HG03139 (cell line): Measurements from ENCODE around the gene ACOT7.
"Not testable (repeated sequence)": the region's sequence is repeated elsewhere in the genome, so short reads cannot be mapped to it uniquely, and the experiment has no call there.

Experiments used
- ATAC-seq: cut with Tn5 transposase; IDR thresholded peaks from one replicate; pipeline ENCODE4 v1.9.1; 2021; ENCODE audit not compliant: unreplicated experiment

ACOT7 gene

DNA sequence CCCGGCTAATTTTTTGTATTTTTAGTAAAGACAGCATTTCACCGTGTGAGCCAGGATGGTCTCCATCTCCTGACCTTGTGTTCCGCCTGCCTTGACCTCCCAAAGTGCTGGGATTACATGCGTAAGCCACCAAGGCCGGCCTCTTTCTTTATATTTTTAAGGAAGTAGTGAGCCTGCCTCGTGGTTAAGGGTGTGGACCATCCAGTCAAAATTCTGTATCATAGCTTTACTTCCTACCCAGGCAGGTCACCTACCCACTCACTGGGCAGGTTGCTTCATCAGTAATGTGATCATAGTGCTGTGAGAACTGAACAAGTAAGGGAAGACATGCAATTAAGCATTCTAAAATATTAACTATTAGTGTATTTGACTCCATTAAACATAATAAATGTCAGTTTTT, 8.1 kb upstream of the ACOT7 start:
- no peak for ATAC-seq

DNA sequence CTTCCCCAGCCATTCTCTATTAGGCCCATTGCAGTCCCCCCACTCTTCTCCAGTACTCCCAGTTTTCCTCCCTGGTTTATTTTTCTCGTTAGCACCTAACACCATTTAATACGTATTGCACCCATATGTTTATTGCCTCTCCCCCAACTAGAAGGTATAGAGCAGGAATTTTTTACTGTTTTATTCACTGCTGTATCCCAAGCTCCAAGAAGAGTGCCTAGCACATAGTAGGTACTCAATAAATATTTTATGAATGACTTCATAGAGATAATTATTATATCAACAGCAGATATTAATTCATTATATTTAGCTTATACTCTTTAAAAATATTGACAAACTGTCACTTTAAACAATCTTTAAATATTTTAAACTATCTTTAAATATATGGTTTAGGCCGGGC, 5.7 kb upstream of the ACOT7 start:
- no peak for ATAC-seq

DNA sequence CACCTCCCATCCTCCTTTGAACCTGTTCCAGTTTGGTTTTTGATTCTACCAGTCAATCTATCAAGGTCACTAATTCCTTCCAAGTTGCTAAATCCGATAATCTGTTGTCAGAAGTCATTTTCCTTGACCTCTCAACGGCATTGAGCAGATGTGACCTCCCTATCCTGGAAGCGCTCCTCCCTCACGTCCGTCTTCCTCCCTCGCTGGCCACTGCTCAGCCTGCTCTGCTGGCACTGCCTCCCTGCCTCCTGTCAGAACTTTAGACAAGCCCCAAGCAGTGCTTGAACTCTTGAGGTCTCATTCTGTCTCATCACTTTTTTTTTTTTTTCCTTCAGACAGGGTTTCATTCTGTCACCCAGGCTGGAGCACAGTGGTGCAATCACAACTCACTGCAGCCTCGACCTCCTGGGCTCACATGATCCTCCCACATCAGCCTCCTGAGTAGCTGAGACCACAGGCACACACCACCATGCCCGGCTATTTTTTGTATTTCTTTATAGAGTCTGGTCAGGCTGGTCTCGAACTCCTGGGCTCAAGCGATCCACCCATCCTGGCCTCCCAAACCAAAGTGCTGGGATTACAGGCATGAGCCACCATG, 4.4 kb upstream of the ACOT7 start:
- no peak for ATAC-seq

DNA sequence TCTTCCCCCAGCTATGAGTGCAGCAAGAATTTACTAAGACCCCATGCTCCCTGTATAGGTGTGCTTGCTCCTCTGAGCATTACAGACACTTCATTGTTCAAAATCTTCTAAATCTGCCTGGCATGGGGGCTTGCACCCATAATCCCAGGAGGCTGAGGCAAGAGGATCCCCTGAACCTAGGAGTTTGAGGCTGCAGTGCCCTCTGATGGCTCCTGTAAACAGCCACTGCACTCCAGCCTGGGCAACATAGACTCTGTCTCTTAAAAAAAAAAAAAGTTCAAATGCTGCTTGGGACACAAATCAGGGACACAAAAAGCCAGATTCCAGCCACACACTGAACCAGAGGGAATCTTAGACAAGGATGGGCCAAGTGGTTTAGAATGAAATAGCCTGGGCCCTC, 3.4 kb upstream of the ACOT7 start:
- no peak for ATAC-seq

DNA sequence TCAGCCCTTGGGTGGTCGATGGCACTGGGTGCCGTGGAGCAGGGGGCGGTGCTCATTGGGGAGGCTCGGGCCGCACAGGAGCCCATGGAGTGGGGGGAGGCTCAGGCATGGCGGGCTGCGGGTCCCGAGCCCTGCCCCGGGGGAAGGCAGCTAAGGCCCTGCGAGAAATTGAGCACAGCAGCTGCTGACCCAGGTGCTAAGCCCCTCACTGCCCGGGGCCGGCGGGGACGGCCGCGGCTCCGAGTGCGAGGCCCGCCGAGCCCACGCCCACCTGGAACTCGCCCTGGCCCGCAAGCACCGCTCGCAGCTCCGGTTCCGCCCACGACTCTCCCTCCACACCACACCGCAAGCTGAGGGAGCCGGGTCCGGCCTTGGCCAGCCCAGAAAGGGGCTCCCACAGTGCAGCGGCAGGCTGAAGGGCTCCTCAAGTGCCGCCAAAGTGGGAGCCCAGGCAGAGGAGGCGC, 2.2 kb upstream of the ACOT7 start:
- not testable (repeated sequence) for ATAC-seq

DNA sequence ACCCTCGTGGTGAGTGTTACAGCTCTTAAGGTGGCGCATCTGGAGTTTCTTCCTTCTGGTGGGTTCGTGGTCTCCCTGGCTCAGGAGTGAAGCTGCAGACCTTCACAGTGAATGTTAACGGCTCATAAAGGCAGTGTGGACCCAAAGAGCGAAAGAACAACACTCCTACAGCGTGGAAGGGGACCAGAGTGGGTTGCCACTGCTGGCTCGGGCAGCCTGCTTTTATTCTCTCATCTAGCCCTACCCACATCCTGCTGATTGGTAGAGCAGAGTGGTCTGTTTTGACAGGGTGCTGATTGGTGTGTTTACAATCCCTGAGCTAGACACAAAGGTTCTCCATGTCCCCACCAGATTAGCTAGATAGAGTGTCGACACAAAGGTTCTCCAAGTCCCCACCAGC, 1.6 kb upstream of the ACOT7 start:
- not testable (repeated sequence) for ATAC-seq

DNA sequence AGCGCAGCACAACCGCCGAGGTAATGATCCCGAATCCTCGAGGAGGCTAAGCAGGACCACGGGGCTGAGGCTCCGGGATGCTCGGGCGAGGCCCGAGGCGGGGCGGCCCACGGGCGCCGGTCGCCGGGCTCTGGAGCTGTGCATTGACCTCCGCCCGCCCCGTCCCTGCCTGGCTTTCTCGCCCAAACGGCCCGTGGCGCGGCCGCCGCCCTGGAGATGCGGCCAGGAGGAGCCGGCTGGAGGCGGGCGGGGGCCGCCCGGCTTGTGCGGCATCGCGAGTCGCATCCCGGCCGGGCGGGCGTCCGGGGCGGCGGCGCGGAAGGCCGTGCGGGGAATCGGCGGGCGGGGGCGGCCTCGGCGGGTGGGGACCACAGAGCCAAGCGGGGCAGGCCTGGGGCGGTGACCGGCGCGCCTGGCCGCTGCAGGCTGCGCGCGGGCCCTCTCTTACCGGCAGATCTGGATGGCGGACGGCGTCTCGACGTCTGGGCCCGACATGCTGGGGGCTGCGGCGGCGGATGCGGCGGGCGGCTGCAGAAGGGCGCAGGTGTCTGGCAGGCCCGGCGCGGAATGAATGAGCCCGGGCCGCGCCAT, 663 bp downstream of the ACOT7 start:
- peak; percentile 5 for ATAC-seq

DNA sequence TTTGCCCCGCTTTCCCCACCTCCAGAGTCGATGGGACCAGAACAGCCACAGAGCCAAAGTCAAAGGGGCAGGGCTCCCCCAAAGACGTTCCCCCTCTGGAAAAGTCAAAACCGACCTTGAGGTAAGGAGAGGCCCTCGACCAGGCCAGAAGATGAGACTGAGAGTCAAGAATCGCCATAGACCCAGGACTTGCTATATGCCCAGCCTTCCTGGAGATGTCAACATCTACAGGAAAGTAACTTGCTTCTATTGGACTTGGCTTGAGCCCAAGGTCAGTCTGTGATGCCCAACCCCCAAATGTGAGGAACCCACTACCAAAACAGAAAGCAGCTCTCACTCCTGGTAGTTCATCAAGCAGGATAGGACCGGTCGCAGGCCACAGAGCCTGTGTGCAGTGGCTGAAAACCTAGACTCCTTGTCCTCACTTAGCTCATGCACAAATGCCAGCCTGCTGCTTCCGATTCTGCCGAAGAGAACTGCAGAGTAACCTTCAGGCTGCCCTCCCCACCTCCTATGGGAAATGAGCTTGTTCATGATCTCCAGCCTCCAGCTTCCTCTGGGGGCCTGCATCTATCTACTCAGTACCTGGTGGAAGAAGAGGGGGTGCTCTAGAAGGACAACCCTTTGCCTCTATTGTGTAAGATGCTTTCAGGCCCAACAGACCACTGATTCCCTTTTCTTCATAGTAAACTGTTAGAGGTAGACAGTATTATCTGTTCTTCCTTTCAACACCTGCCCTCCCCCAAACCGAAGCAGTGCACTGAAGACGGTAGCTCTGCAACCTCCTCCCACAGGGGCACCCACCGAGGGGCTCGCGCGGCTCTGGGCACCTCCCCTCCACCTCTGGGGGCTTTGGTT, 1.4 kb downstream of the ACOT7 start:
- ATAC-seq, result no peak

DNA sequence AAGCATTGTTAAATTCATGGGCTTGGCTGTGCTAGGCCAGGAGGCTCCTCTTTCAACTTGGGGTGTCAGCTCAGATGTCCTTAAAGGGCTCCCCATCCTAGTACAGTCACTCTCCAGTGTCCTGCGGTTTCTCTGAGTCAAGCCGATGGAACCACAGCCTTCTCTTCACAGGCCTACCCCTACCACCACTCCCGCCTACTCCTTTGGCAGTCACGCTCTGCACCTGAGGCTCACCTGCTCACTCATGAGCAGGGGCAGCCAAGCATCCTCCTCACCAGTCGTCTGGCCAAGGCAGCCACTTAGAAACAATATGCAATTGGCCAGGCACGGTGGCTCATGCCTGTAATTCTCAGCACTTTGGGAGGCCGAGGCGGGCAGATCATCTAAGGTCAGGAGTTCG, 3.6 kb downstream of the ACOT7 start:
- ATAC-seq, result no peak

DNA sequence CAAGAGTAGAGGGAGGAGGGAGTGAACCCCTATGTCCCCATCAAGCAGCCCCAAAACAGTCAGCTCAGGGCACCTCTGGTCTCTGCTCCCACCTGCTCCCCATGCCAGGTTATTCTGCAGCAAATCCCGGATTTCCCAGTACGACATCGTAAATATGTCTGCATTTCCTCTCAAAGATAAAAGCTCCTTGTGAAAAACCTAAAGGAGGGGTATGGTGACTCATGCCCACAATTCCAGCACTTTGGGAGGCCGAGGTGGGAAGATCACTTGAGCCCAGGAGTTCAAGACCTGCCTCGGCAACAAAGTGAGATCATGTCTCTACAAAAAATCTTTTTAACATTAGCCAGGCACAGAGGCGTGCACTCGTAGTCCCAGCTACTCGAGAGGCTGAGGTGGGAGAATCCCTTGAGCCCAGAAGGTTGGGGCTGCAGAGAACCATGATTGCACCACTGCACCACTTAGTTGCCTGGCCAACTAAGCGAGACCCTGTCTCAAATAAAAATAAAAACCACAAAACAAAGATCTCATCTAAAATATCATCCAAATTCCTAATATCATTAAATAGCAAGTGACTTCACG, 7.1 kb downstream of the ACOT7 start:
- ATAC-seq, result no peak

DNA sequence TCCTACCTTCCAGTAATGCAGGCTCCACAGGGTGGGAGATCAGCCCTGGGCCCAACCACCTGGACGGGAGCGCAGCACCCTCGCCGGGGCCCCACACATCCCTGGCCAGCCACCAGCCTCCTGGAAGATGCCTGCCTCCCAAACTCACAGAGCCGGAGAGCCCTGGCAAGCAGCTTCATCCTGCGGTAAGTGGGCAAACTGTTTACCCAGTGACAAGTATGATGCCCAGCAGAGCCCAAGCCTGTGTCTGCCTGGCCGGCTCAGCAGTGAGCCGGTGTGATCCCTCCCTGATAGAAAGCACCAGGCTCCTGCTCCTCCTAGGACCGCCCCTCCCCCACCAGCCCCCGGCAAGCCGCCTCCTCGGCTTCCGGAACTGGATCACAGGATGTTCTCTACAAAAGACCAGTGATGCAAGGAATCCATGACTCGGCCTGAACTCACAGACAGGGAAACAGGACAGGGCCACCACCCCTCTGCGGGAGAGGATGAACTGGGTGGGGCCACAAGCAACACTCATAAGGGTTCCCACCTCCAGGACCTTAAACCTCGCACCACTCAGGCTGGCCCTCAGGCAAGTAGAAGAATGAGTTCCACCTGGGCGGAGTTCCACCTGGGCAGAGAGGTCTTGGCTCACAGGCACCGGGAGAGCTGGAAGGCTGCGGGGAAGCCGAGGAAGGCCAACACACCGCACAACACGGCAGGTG, 7.9 kb downstream of the ACOT7 start:
- no peak for ATAC-seq

DNA sequence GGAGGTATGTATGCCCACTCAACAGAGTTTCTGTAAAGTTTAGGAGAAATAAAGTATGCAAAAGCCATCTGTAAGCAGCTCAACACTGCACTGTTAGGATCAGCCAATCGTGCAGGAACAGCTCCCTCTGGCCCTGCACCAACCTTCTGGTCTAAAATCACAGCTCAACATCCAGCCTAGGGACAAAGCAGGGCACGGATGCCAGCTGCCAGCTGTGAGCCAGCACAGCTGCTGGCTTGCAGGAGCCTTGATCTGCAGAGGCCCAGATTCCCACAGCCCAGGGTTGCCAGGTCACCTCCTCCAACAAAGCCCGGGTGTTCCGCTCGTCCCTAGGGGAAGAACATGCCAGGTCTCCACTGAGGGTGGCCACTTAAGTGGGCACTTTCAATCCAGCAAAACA, 8.6 kb downstream of the ACOT7 start:
- ATAC-seq, result no peak

DNA sequence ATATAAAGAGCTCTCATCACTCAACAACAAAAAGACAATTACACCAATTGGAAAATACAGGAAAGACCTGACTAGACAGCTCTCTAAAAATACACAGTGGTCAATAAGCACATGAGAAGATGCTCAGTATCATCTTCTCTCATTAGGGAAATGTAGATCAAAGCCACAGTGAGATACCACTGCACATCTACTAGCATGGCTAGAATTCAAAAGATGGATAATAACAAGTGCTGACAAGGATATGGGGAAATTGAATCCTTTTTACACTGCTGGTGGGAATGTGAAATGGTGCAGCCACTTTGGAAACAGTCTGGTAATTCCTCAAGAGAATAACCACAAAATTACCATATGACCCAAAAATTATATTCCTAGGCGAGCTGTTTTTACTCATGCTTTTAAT, 9.4 kb downstream of the ACOT7 start:
- no peak for ATAC-seq

DNA sequence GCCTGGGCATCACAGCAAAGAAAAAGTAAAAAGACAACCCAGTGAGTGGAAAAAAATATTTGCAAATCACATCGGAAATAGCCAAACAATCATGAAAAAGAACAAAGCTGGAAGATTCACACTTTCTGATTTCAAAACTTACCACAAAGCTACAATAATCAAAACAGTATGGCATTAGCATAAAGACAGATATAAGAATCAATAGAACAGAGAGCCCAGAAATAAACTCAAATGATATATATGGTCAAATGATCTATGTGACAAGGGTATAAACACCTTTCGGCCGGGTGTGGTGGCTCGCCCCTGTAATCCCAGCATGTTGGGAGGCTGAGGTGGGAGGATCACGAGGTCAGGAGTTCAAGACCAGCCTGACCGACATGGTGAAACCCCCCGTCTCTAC, 13.5 kb downstream of the ACOT7 start:
- ATAC-seq, result no peak

DNA sequence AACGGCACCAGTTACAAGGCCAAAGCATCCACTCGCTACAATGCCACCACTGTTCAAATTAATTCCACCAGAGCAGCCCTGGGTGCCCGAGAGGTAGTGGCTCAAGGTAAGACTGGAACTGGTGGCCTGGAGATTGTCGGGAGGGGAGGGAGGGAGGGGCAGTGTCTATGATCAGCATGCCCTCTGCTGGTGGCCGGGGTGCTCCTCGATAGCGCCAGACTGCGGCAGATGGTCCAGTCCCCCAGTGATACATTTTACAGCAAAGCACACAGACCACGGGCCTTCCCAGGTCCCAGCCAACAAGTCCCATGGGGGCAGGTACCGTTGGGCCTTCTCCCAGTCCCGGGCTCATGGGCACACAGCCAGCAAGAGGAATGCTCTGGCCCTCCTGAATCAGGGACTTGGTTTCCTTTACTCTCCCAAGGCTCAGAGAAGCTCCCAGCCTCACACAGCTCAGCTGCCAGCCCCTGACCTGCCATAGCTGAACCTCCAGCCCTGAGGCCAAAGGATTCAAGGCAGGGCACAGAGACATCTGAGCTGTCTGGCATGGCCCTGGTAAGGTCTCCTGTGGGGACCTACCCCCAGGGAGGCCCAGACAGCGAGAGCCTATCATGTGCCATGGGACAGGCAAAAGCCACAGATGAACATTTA, 15.3 kb downstream of the ACOT7 start:
- no peak for ATAC-seq

DNA sequence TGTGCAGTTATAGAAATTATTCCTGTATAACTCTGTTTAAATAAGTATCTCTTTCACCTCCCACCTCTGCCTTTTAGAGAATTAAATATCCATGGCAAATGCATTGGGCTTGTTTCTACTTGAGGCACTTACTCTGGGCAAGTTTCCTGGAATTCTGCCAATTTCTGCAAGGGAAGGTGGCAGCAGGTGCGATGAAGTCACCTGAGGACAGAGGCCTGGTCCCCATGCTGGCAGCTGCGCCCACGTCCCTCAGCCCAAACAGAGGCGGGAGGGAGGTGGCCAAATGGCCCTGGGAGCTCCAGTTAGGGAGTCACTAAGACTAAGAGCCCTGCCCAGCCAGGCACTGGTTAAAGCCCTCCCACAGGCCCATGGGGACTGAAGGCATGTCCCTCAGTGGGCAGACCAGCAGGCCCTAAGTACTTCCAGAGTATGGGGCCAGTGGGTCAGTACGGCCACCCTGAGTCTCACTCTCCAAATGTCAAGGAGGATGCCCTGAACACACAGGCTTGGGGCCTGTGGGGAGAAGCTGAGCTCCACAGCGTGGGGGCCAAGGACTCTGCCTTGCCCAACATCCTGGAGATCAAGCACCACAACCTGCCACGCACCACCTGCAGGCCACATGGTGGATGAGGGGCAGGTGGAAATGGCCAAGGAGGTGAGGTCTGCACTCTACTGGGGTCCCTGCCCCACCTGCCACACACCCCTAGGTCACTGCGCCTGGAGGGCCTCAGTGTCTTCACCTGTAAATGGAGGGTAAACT, 19.4 kb downstream of the ACOT7 start:
- ATAC-seq, result no peak

DNA sequence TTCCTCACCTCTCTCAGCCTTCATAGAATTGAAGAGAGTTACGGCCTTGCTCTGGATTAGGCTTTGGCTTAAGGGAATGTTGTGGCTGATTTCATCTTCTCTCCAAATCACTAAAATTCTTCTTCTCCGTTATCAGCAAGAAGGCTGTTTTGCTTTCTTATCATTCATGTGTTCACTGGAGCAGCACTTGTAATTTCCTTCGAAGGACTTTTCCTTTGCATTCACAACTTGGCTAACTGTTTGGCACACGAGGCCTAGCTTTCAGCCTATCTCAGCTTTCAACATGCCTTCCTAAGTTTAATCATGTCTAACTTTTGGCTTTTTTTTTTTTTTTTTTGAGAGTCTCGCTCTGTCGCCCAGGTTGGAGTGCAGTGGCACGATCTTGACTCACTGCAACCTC, 21.3 kb downstream of the ACOT7 start:
- not testable (repeated sequence) for ATAC-seq

DNA sequence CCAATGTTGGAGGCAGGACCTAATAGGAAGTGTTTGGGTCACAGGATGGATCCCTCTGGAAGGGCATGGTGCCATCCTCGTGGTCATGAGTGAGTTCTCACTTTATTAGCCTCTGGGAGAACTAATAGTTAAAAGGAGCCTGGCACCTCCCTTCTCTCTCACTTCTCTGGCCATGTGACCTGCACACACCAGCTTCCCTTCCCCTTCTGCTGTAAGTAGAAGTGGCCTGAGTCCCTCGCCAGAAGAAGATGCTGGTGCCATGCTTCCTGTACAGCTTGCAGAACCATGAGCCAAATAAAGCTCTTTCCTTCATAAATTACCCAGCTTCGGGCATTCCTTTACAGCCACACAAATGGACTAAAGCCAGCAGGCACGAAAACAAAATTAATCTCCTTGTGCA, 23.6 kb downstream of the ACOT7 start:
- no peak for ATAC-seq

DNA sequence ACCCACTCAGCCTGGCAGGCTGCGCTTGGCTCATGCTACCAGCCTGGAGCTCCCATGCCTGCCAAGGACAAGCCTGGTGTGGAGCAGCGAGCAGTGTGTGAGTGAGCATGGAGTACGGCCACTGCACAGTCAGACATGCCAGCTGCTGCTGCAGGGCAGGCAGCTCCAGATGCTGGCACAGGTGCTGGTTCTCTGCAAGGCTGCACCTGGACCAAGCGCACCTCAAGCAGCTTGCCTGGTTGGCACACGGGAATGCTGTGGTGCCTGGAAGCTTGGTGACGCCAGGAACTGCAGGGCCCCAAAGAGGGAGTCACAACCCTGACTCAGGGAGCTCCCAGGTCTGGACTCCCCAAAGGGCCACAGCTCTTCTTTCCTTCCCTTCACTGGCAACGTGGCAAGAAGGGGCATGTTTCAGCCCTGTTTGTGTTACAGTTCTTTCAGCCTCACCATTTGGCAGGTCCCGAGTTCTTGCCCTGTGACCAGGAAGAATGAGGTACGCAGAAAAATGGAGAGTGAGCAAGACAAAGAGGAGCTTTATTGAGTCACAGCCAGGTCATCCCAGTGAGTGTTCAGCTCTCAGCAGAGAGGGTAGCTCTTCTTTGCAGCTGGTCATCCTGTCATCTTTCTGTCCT, 26.1 kb downstream of the ACOT7 start:
- no peak for ATAC-seq

DNA sequence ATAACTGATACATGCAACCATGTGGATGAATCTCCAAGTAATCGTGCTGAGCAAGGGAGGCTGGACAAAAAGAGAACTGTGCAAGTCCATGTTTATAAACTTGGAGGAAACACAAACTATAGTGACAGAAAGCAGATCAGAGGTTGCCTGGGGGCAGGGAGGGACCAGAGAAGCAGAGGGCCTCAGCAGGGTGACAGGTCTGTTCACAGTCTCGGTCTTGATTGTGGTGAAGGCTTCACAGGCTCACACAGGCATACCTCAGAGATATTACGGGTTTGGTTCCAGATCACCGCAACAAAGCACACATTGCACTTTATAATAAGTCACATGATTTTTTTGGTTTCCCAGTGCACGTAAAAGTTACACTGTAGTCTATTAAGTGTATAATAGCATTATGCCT, 28.5 kb downstream of the ACOT7 start:
- no peak for ATAC-seq
